K562 (cell line): Measurements from ENCODE around the gene CEP43. TPM values are rescaled to one million over a fixed set of nuclear protein-coding genes. Genes with fewer than 3 reads are reported as not detected.

ENCODE experiments used
- ATF1 ChIP-seq, 2 experiments: fragments of 450-650 bp in 1 of 2; IDR thresholded peaks; 2 replicates each; pipeline ENCODE4 v1.6.1; 2016; ENCODE audit warnings: missing compliant biosample characterization in 1 of 2, missing genetic modification characterization in 1 of 2
- ATF7 ChIP-seq: fragments of 450-650 bp; IDR thresholded peaks from 2 replicates; pipeline ENCODE4 v1.7.1; 2014; ENCODE audit warnings: mild to moderate bottlenecking, moderate library complexity
- CCNT2 ChIP-seq: IDR thresholded peaks from 2 replicates; pipeline ENCODE4 v1.6.1; 2011; ENCODE audit warnings: borderline replicate concordance, low read depth, mild to moderate bottlenecking, moderate library complexity, mixed read lengths, low read length; ENCODE audit not compliant: insufficient read length; ENCODE audit errors: extremely low read depth
- CREB1 ChIP-seq, 2 experiments: sonication (generic) in 1 of 2; formaldehyde crosslinking in 1 of 2; IDR thresholded peaks; 2 replicates each; pipeline versions ENCODE4 v1.6.1 to v1.8.0; 2012 to 2022; ENCODE audit warnings: inconsistent platforms in 1 of 2, mild to moderate bottlenecking in 1 of 2, missing genetic modification reagents in 1 of 2, moderate library complexity in 1 of 2
- CREM ChIP-seq: IDR thresholded peaks from 2 replicates; pipeline ENCODE4 v1.6.1; 2014; ENCODE audit warnings: antibody characterized with exemption, low read depth
- DNMT1 ChIP-seq: fragments of 450-650 bp; IDR thresholded peaks from 2 replicates; pipeline ENCODE4 v1.6.1; 2016; ENCODE audit warnings: antibody characterized with exemption, mild to moderate bottlenecking
- FOXK1 ChIP-seq: sonication (generic); formaldehyde crosslinking; IDR thresholded peaks from 2 replicates; pipeline ENCODE4 v1.8.0; 2022; ENCODE audit warnings: missing genetic modification reagents, mild to moderate bottlenecking, borderline replicate concordance
- FOXK2 ChIP-seq, 2 experiments: fragments of 450-650 bp; IDR thresholded peaks in 1 of 2; conservative IDR thresholded peaks in 1 of 2; 2 replicates each; pipeline ENCODE4 v1.6.1; 2016; ENCODE audit warnings: low read depth in 2 of 2, mild to moderate bottlenecking in 1 of 2
- FOXM1 ChIP-seq, 2 experiments: fragments of 450-650 bp in 1 of 2; sonication (generic) in 1 of 2; formaldehyde crosslinking in 1 of 2; IDR thresholded peaks; 2 replicates each; pipeline versions ENCODE4 v1.6.1 to v1.9.0; 2017 to 2022; ENCODE audit warnings: low read depth in 2 of 2, mild to moderate bottlenecking in 2 of 2, missing genetic modification reagents in 1 of 2, moderate library complexity in 1 of 2
- GABPB1 ChIP-seq: sonication (generic); formaldehyde crosslinking; IDR thresholded peaks from 2 replicates; pipeline ENCODE4 v1.8.0; 2022; ENCODE audit warnings: mild to moderate bottlenecking, missing genetic modification reagents
- GABPB2 ChIP-seq: fragments of 250-450 bp; sonication (Bioruptor Pico); conservative IDR thresholded peaks from 2 replicates; pipeline ENCODE4 v1.5.1; 2021; ENCODE audit warnings: mild to moderate bottlenecking
- KLF6 ChIP-seq: fragments of 250-450 bp; sonication (Bioruptor Pico); IDR thresholded peaks from 2 replicates; pipeline ENCODE4 v1.4.0; 2020; ENCODE audit warnings: mild to moderate bottlenecking, moderate library complexity, borderline replicate concordance
- MEIS2 ChIP-seq: fragments of 450-650 bp; IDR thresholded peaks from 2 replicates; pipeline ENCODE4 v1.6.1; 2014; ENCODE audit warnings: mild to moderate bottlenecking; ENCODE audit not compliant: partially characterized antibody
- MYC ChIP-seq, 2 experiments: fragments of 250-450 bp in 1 of 2; sonication (Bioruptor Pico) in 1 of 2; IDR thresholded peaks; 2 replicates each; pipeline versions ENCODE4 v1.5.1 to v1.6.1; 2012 to 2021; ENCODE audit warnings: low read depth in 2 of 2, borderline replicate concordance in 1 of 2, improper control_type of control experiment in 1 of 2, low read length in 1 of 2, mild to moderate bottlenecking in 1 of 2, moderate library complexity in 1 of 2
- PHF20 ChIP-seq: fragments of 450-650 bp; IDR thresholded peaks from 2 replicates; pipeline ENCODE4 v1.6.1; 2018; ENCODE audit not compliant: partially characterized antibody
- RBM15 ChIP-seq: fragments of 200-400 bp; formaldehyde crosslinking; IDR thresholded peaks from 2 replicates; pipeline ENCODE4 v1.6.1; 2018; ENCODE audit warnings: mild to moderate bottlenecking, low read length, moderate library complexity; ENCODE audit not compliant: insufficient read depth
- RBM22 ChIP-seq: fragments of 200-400 bp; formaldehyde crosslinking; IDR thresholded peaks from 2 replicates; pipeline ENCODE4 v1.6.1; 2018; ENCODE audit warnings: low read length, low read depth; ENCODE audit not compliant: poor library complexity, severe bottlenecking
- SAFB ChIP-seq: fragments of 200-400 bp; formaldehyde crosslinking; IDR thresholded peaks from 2 replicates; pipeline ENCODE4 v1.6.1; 2017; ENCODE audit warnings: low read depth, low read length, borderline replicate concordance
- SETDB1 ChIP-seq: IDR thresholded peaks from one replicate; pipeline ENCODE4 v1.6.1; 2012; ENCODE audit warnings: low read length, control low read depth, inconsistent platforms
- TCF7 ChIP-seq: sonication (generic); IDR thresholded peaks from 2 replicates; pipeline ENCODE4 v1.6.1; 2016; ENCODE audit warnings: antibody characterized with exemption, borderline replicate concordance
- TEAD1 ChIP-seq, 2 experiments: fragments of 450-650 bp in 1 of 2; sonication (generic) in 1 of 2; formaldehyde crosslinking; IDR thresholded peaks; 2 replicates each; pipeline versions ENCODE4 v1.4.0 to v1.8.0; 2020 to 2022; ENCODE audit warnings: mild to moderate bottlenecking in 2 of 2, missing genetic modification reagents in 1 of 2
- ZBTB17 ChIP-seq: fragments of 450-650 bp; formaldehyde crosslinking; IDR thresholded peaks from 2 replicates; pipeline ENCODE4 v1.4.0; 2020; ENCODE audit warnings: mild to moderate bottlenecking
- ZBTB34 ChIP-seq: fragments of 250-450 bp; sonication (Bioruptor Pico); IDR thresholded peaks from 2 replicates; pipeline ENCODE4 v1.8.0; 2021; ENCODE audit warnings: mild to moderate bottlenecking, moderate library complexity
- ZNF561 ChIP-seq: fragments of 450-650 bp; formaldehyde crosslinking; conservative IDR thresholded peaks from 2 replicates; pipeline ENCODE4 v1.4.0; 2020; ENCODE audit warnings: mild to moderate bottlenecking, moderate library complexity
- ZNF75A ChIP-seq: fragments of 450-650 bp; formaldehyde crosslinking; IDR thresholded peaks from 2 replicates; pipeline ENCODE4 v1.4.0; 2020; ENCODE audit warnings: mild to moderate bottlenecking
- polyA plus RNA-seq, 8 experiments: library from polyadenylated mRNA; depleted of rRNA in 4 of 8; stranded (reverse) in 5 of 8; unstranded in 3 of 8; fragments of >200 nt; fragmentation: Nextera tagmentation in 2 of 8; fragmentation: Illumina TruSeq in 1 of 8; extraction: Ambion mirVana in 2 of 8; extraction: Trizol in 1 of 8; gene quantifications; 2 replicates each; pipeline versions ENCODE4 v1.2.1 to v1.2.3, GENCODE V29; 2011 to 2014; ENCODE audit warnings: inconsistent platforms in 1 of 8, missing spikeins in 1 of 8
- total RNA-seq, 7 experiments: library from RNA; depleted of rRNA in 6 of 7; stranded (reverse); fragments of >200 nt in 6 of 7; fragmentation: Illumina TruSeq in 2 of 7; extraction: Trizol in 2 of 7; gene quantifications; 2 replicates each; pipeline versions ENCODE4 v1.2.1 to v1.2.3, GENCODE V29; 2011 to 2021; ENCODE audit warnings: low replicate concordance in 1 of 7
- TF ChIP-seq, protein P1 (sequence below): sonication (generic); formaldehyde crosslinking; IDR thresholded peaks from 2 replicates; pipeline ENCODE4 v1.8.0; 2022; ENCODE audit warnings: mild to moderate bottlenecking, missing genetic modification reagents

CEP43 gene
- total and polyA plus RNA-seq, 9 of the 15 experiments (the other 6 are each of a cell fraction or from before 2014, with no cell fraction given) = 15.2 to 55.7 (median 47.4) TPM

DNA sequence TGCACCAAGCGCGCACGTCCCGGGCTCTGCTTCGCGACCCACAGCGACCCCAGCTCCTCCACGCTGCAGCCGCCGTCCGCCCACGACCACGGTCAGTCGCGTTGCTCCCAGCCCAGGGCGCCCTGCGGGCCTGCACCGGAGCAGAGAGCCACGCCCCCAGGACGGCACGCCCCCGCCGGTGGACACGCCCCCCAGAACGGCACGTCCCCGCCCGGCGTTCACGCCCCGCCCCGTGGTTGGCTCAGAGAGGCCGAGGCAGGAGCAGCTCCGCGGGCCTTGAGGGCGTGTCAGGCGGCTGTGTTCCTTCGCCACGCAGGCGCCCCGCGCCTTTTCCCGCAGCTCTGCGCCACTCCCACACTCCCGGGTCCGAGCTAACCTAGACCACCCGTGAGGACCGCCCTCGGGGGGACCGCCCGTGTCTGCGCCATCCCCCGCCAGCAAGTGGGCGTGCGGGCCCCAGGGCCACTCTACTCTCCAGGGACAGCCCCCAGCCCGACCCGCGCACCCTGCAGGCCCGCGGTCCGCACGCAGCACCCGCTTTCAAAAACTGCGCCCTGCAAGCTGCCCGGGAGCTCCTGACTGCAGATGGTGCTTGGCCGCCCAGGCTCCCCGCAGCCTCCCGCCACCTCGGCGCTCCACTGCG lies 42.6 kb upstream of the CEP43 start, which contains the start of gene RNASET2 (continued):
- TF ChIP-seq FOXM1 (IDR thresholded peaks at IDR 0.05; ENCODE audit: low read depth) (no peak), FOXM1 (CRISPR knock-in tag; IDR thresholded peaks at IDR 0.05; ENCODE audit: low read depth) (peak; percentile 61; the same call in 1 of the 2 replicates), ZBTB17 (CRISPR knock-in tag) (peak; percentile 71; the same call in 1 of the 2 replicates), PHF20 (peak; percentile 23), GABPB2 (CRISPR knock-in tag) (no peak), SAFB (peak; percentile 65), MYC (IDR thresholded peaks at IDR 0.05; ENCODE audit: low read depth, low read length) (peak; percentile 61), MYC (CRISPR knock-in tag; IDR thresholded peaks at IDR 0.05; ENCODE audit: borderline replicate concordance, low read depth) (peak; percentile 33; the same call in 1 of the 2 replicates), MEIS2 (peak; percentile 48), GABPB1 (CRISPR knock-in tag) (peak; percentile 73), CREB1 (IDR thresholded peaks at IDR 0.05) (peak; percentile 32; the same call in 1 of the 2 replicates), CREB1 (CRISPR knock-in tag; IDR thresholded peaks at IDR 0.05) (peak; percentile 72; the same call in 1 of the 2 replicates), ATF7 (peak; percentile 55), RBM22 (no peak), TEAD1 (CRISPR knock-in tag; IDR thresholded peaks at IDR 0.05) (0 out of 4 replicates have a peak, but pooled peaks of 1 of the 2 experiments have one; percentile 67), SETDB1 (no peak), CREM (peak; percentile 61), DNMT1 (no peak), FOXK2 (conservative IDR thresholded peaks at IDR 0.05 in 1 of 2, IDR thresholded peaks at IDR 0.05 in 1 of 2; ENCODE audit: low read depth in 2 of 2) (peak in 1 of 2 experiments; percentile 29; a peak in 1 of 4 replicates), ZNF561 (no peak), RBM15 (no peak), ATF1 (CRISPR knock-in tag; IDR thresholded peaks at IDR 0.05) (no peak), ATF1 (tag; IDR thresholded peaks at IDR 0.05) (peak; percentile 32; the same call in 1 of the 2 replicates), CCNT2 (peak; percentile 70), ZNF75A (CRISPR knock-in tag) (0 out of 2 replicates have a peak, but pooled peaks have one; percentile 14), KLF6 (CRISPR knock-in tag) (no peak; the same call in 1 of the 2 replicates), ZBTB34 (CRISPR knock-in tag) (no peak), FOXK1 (CRISPR knock-in tag) (no peak), TCF7 (0 out of 2 replicates have a peak, but pooled peaks have one; percentile 40)
- TF ChIP-seq, protein P1, sequence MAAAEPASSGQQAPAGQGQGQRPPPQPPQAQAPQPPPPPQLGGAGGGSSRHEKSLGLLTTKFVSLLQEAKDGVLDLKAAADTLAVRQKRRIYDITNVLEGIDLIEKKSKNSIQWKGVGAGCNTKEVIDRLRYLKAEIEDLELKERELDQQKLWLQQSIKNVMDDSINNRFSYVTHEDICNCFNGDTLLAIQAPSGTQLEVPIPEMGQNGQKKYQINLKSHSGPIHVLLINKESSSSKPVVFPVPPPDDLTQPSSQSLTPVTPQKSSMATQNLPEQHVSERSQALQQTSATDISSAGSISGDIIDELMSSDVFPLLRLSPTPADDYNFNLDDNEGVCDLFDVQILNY (CRISPR knock-in tag) = 0 out of 2 replicates have a peak, but pooled peaks have one; percentile 74
